H9 (cell line): ENCODE measurements around the gene DIAPH3. TPM values are rescaled to one million over a fixed set of nuclear protein-coding genes. Genes with fewer than 3 reads are reported as not detected.

Experiments
- DNase-seq: peaks from one replicate; pipeline ENCODE4 v3.0.0-alpha.2; 2017
- H2AFZ ChIP-seq: one replicate; pipeline ENCODE4 v1.6.1; 2013; ENCODE audit warnings: mild to moderate bottlenecking, low read length, control low read depth, moderate library complexity
- H2AK5ac ChIP-seq: 2 replicates; pipeline ENCODE4 v1.6.1; 2013; ENCODE audit warnings: low read length, control low read depth, mixed read lengths; ENCODE audit not compliant: insufficient read length
- H2BK120ac ChIP-seq: one replicate; pipeline ENCODE4 v1.6.1; 2013; ENCODE audit warnings: low read depth, mild to moderate bottlenecking, low read length, control low read depth, inconsistent platforms; ENCODE audit not compliant: poor library complexity, severe bottlenecking
- H2BK12ac ChIP-seq: 2 replicates; pipeline ENCODE4 v1.6.1; 2013; ENCODE audit warnings: low read length, control low read depth, mixed read lengths, low read depth; ENCODE audit not compliant: insufficient read length
- H2BK15ac ChIP-seq: 2 replicates; pipeline ENCODE4 v1.6.1; 2013; ENCODE audit warnings: low read depth, low read length, control low read depth
- H2BK20ac ChIP-seq: one replicate; pipeline ENCODE4 v1.6.1; 2013; ENCODE audit warnings: low read depth, mild to moderate bottlenecking, low read length, control low read depth, inconsistent platforms; ENCODE audit not compliant: poor library complexity, severe bottlenecking
- H2BK5ac ChIP-seq: 2 replicates; pipeline ENCODE4 v1.6.1; 2013; ENCODE audit warnings: low read length, control low read depth, mixed read lengths; ENCODE audit not compliant: insufficient read length
- H3K14ac ChIP-seq: 2 replicates; pipeline ENCODE4 v1.6.1; 2013; ENCODE audit warnings: low read length, control low read depth; ENCODE audit not compliant: insufficient read depth
- H3K18ac ChIP-seq: 2 replicates; pipeline ENCODE4 v1.6.1; 2013; ENCODE audit warnings: low read depth, mild to moderate bottlenecking, mixed read lengths, low read length, control low read depth; ENCODE audit not compliant: insufficient read length
- H3K23ac ChIP-seq: 2 replicates; pipeline ENCODE4 v1.6.1; 2013; ENCODE audit warnings: low read length, control low read depth, mixed read lengths, low read depth; ENCODE audit not compliant: insufficient read length
- H3K23me2 ChIP-seq: 2 replicates; pipeline ENCODE4 v1.6.1; 2013; ENCODE audit warnings: low read depth, mild to moderate bottlenecking, mixed read lengths, low read length, control low read depth; ENCODE audit not compliant: insufficient read length, poor library complexity, severe bottlenecking
- H3K27ac ChIP-seq: 2 replicates; pipeline ENCODE4 v1.5.1; 2013; ENCODE audit warnings: low read length, control low read depth, mixed read lengths, low read depth; ENCODE audit not compliant: insufficient read length
- H3K27me3 ChIP-seq: 2 replicates; pipeline ENCODE4 v1.6.1; 2013; ENCODE audit warnings: low read length, control low read depth, inconsistent platforms; ENCODE audit not compliant: insufficient read depth
- H3K4ac ChIP-seq: 2 replicates; pipeline ENCODE4 v1.6.1; 2013; ENCODE audit warnings: low read depth, mild to moderate bottlenecking, control low read depth, inconsistent platforms, low read length, moderate library complexity
- H3K4me1 ChIP-seq: 2 replicates; pipeline ENCODE4 v1.6.1; 2013; ENCODE audit warnings: low read length, control low read depth, inconsistent platforms; ENCODE audit not compliant: insufficient read depth
- H3K4me2 ChIP-seq: 2 replicates; pipeline ENCODE4 v1.6.1; 2013; ENCODE audit warnings: low read length, control low read depth, mixed read lengths; ENCODE audit not compliant: insufficient read length, insufficient read depth
- H3K56ac ChIP-seq: 2 replicates; pipeline ENCODE4 v1.6.1; 2013; ENCODE audit warnings: low read depth, mild to moderate bottlenecking, mixed read lengths, low read length, control low read depth; ENCODE audit not compliant: insufficient read length
- H3K79me1 ChIP-seq: 2 replicates; pipeline ENCODE4 v1.6.1; 2013; ENCODE audit warnings: low read depth, mild to moderate bottlenecking, moderate library complexity, low read length, control low read depth, inconsistent platforms; ENCODE audit not compliant: insufficient read depth, poor library complexity, severe bottlenecking
- H3K79me2 ChIP-seq: 2 replicates; pipeline ENCODE4 v1.6.1; 2013; ENCODE audit warnings: low read length, control low read depth, inconsistent platforms; ENCODE audit not compliant: insufficient read depth
- H3K9ac ChIP-seq: 2 replicates; pipeline ENCODE4 v1.6.1; 2013; ENCODE audit warnings: low read length, control low read depth, mixed read lengths; ENCODE audit not compliant: insufficient read length; ENCODE audit errors: extremely low read depth
- H3K9me3 ChIP-seq: one replicate; pipeline ENCODE4 v1.6.1; 2013; ENCODE audit warnings: low read depth, low read length, inconsistent platforms; ENCODE audit not compliant: control insufficient read depth
- H3T11ph ChIP-seq: one replicate; pipeline ENCODE4 v1.6.1; 2013; ENCODE audit warnings: mild to moderate bottlenecking, low read length, control low read depth, inconsistent platforms
- H4K20me1 ChIP-seq: one replicate; pipeline ENCODE4 v1.6.1; 2013; ENCODE audit not compliant: control insufficient read depth, insufficient read length, insufficient read depth
- H4K5ac ChIP-seq: 2 replicates; pipeline ENCODE4 v1.6.1; 2013; ENCODE audit warnings: low read depth, mild to moderate bottlenecking, mixed read lengths, low read length, control low read depth; ENCODE audit not compliant: insufficient read length
- H4K8ac ChIP-seq: replicated peaks from 2 replicates; pipeline ENCODE4 v1.6.1; 2013; ENCODE audit warnings: low read length, control low read depth, mixed read lengths, low read depth; ENCODE audit not compliant: insufficient read length
- H4K91ac ChIP-seq: 2 replicates; pipeline ENCODE4 v1.6.1; 2013; ENCODE audit warnings: low read depth, mild to moderate bottlenecking, moderate library complexity, mixed read lengths, low read length, control low read depth; ENCODE audit not compliant: insufficient read length
- H3K27ac Mint-ChIP-seq, 3 experiments: 2 replicates in 2 of 3; 3 replicates in 1 of 3; pipeline ENCODE4 v1.8.0; 2020 to 2021; ENCODE audit warnings: mixed read lengths in 3 of 3, mild to moderate bottlenecking in 1 of 3, moderate library complexity in 1 of 3
- H3K27me3 Mint-ChIP-seq: 2 replicates; pipeline ENCODE4 v1.8.0; 2021; ENCODE audit warnings: low read depth, mild to moderate bottlenecking, moderate library complexity, mixed read lengths
- H3K36me3 Mint-ChIP-seq, 3 experiments: 2 replicates in 2 of 3; 3 replicates in 1 of 3; pipeline ENCODE4 v1.8.0; 2020 to 2021; ENCODE audit warnings: low read depth in 3 of 3, mixed read lengths in 3 of 3; ENCODE audit not compliant: insufficient read depth in 1 of 3
- H3K4me1 Mint-ChIP-seq, 2 experiments: 2 replicates each; pipeline ENCODE4 v1.8.0; 2020; ENCODE audit warnings: mixed read lengths in 2 of 2
- H3K4me3 Mint-ChIP-seq, 2 experiments: 2 replicates in 1 of 2; 3 replicates in 1 of 2; pipeline ENCODE4 v1.8.0; 2020 to 2021; ENCODE audit warnings: mild to moderate bottlenecking in 2 of 2, mixed read lengths in 2 of 2, moderate library complexity in 1 of 2
- H3K9me3 Mint-ChIP-seq, 2 experiments: 2 replicates in 1 of 2; 3 replicates in 1 of 2; pipeline ENCODE4 v1.8.0; 2020; ENCODE audit warnings: mild to moderate bottlenecking in 2 of 2, mixed read lengths in 2 of 2, moderate library complexity in 1 of 2
- WGBS: extraction: QIAGEN DNeasy Blood & Tissue Kit; methylation state at CpG from one replicate; pipeline ENCODE4 v1.1.7; 2013; ENCODE audit warnings: missing lambda C conversion rate, low lambda C conversion rate, mixed read lengths; ENCODE audit not compliant: insufficient read length; ENCODE audit errors: extremely low coverage; 5-methylcytosine and 5-hydroxymethylcytosine counted together
- total RNA-seq: library from RNA; stranded (reverse); gene quantifications from 2 replicates; pipeline ENCODE4 v1.2.1, GENCODE V29; 2021
- TF ChIP-seq, protein P1 (sequence below): fragments of 200-600 bp; sonication (generic); conservative IDR thresholded peaks from 3 replicates; pipeline ENCODE4 v1.8.0; 2021; ENCODE audit warnings: antibody characterized with exemption, mild to moderate bottlenecking

The DIAPH3 gene
- total RNA-seq, 1 experiment from 2014 or later = 23.1 TPM

GRCh38 chr13:59979589-59979988 is 184.1 kb downstream of the DIAPH3 start:
- H4K8ac ChIP-seq = no peak overlapping the region
- Mint-ChIP-seq H3K4me3 (no peak overlapping the region), H3K27ac (no peak overlapping the region), H3K4me1 (peaks cover 0 to 5% of the 10 kb centered on the region in 2 experiments; a peak in 2 of 4 replicates), H3K36me3 (no peaks in the 10 kb centered on the region), H3K27me3 (no peaks in the 10 kb centered on the region), H3K9me3 (no peaks in the 10 kb centered on the region)
- no peaks in the 10 kb centered on the region for H3K79me2 ChIP-seq
- H2BK12ac ChIP-seq = no peak overlapping the region
- no peaks in the 10 kb centered on the region for H3K23me2 ChIP-seq
- H3K27me3 ChIP-seq = no peaks in the 10 kb centered on the region
- WGBS = no CpG with 5 or more reads among the region's 2 CpGs
- H4K5ac ChIP-seq = no peak overlapping the region
- no peak overlapping the region for H3K4ac ChIP-seq
- no peak overlapping the region for H2BK5ac ChIP-seq
- no peak overlapping the region for H2BK20ac ChIP-seq
- TF ChIP-seq, protein P1, sequence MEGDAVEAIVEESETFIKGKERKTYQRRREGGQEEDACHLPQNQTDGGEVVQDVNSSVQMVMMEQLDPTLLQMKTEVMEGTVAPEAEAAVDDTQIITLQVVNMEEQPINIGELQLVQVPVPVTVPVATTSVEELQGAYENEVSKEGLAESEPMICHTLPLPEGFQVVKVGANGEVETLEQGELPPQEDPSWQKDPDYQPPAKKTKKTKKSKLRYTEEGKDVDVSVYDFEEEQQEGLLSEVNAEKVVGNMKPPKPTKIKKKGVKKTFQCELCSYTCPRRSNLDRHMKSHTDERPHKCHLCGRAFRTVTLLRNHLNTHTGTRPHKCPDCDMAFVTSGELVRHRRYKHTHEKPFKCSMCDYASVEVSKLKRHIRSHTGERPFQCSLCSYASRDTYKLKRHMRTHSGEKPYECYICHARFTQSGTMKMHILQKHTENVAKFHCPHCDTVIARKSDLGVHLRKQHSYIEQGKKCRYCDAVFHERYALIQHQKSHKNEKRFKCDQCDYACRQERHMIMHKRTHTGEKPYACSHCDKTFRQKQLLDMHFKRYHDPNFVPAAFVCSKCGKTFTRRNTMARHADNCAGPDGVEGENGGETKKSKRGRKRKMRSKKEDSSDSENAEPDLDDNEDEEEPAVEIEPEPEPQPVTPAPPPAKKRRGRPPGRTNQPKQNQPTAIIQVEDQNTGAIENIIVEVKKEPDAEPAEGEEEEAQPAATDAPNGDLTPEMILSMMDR = no peak
- no peaks in the 10 kb centered on the region for H3K9me3 ChIP-seq
- no peaks in the 10 kb centered on the region for H3K79me1 ChIP-seq
- H3K18ac ChIP-seq = no peak overlapping the region
- DNase-seq = no peak
- no peak overlapping the region for H4K91ac ChIP-seq
- no peak overlapping the region for H3T11ph ChIP-seq
- no peak overlapping the region for H2AFZ ChIP-seq
- no peak overlapping the region for H3K4me2 ChIP-seq
- H4K20me1 ChIP-seq = no peaks in the 10 kb centered on the region
- no peak overlapping the region for H3K9ac ChIP-seq
- no peak overlapping the region for H2BK120ac ChIP-seq
- H2BK15ac ChIP-seq = no peak overlapping the region
- H3K14ac ChIP-seq = no peak overlapping the region
- H3K4me1 ChIP-seq = no peaks in the 10 kb centered on the region; the same call in 1 of the 2 replicates
- no peak overlapping the region for H2AK5ac ChIP-seq
- H3K27ac ChIP-seq = no peak overlapping the region
- no peak overlapping the region for H3K23ac ChIP-seq
- H3K56ac ChIP-seq = no peak overlapping the region
